Kidney (tissue), 14 donors: ENCODE measurements around the gene VAV2. TPM values are rescaled to one million over a fixed set of nuclear protein-coding genes. Genes with fewer than 3 reads are reported as not detected.

Experiments
- DNase-seq, 5 donors: peaks; one replicate each; pipeline ENCODE4 v3.0.0-alpha.2; 2013 to 2020
- FAIRE-seq: peaks from 2 replicates; lab custom pipeline; 2012; peaks lifted over from hg19 to GRCh38; lab: Jason Lieb, UNC
- H3K27ac ChIP-seq, 2 donors: one replicate each; pipeline ENCODE4 v1.7.0; 2013; ENCODE audit warnings: low read depth in 2 of 2, low read length in 2 of 2, inconsistent platforms in 1 of 2
- H3K27me3 ChIP-seq: one replicate; pipeline ENCODE4 v1.7.1; 2013; ENCODE audit warnings: low read length, inconsistent platforms; ENCODE audit not compliant: control insufficient read depth, insufficient read depth
- H3K36me3 ChIP-seq, 3 donors: one replicate each; pipeline versions ENCODE4 v1.7.0 to v1.7.1; 2013; ENCODE audit warnings: low read length in 3 of 3, control low read depth in 1 of 3, inconsistent platforms in 1 of 3; ENCODE audit not compliant: insufficient read depth in 3 of 3, control insufficient read depth in 2 of 3
- H3K4me1 ChIP-seq, 3 donors: one replicate each; pipeline versions ENCODE4 v1.7.0 to v1.7.1; 2013; ENCODE audit warnings: low read length in 3 of 3, inconsistent platforms in 1 of 3, low read depth in 1 of 3; ENCODE audit not compliant: control insufficient read depth in 2 of 3, insufficient read depth in 2 of 3
- H3K4me3 ChIP-seq, 3 donors: one replicate each; pipeline versions ENCODE4 v1.7.0 to v1.8.1; 2013; ENCODE audit warnings: low read length in 3 of 3, control low read depth in 1 of 3, inconsistent platforms in 1 of 3
- H3K9ac ChIP-seq, 3 donors: one replicate each; pipeline versions ENCODE4 v1.7.0 to v1.7.1; 2013; ENCODE audit warnings: low read length in 3 of 3, control low read depth in 1 of 3, inconsistent platforms in 1 of 3
- H3K9me3 ChIP-seq, 3 donors: one replicate each; pipeline versions ENCODE4 v1.7.0 to v1.7.1; 2013; ENCODE audit warnings: low read length in 3 of 3, control low read depth in 1 of 3, inconsistent platforms in 1 of 3; ENCODE audit not compliant: control insufficient read depth in 2 of 3, insufficient read depth in 1 of 3
- intact Hi-C: fragments of 100-400 bp; cut with DNase I; formaldehyde crosslinking; loops from one replicate; pipeline ENCODE4 v1.11.1; 2022
- polyA plus RNA-seq: library from polyadenylated mRNA; stranded (reverse); fragments of 350-450 nt; fragmentation: Illumina TruSeq; extraction: RNeasy Lipid Tissue Mini Kit (QIAGEN cat#74804); gene quantifications from one replicate; pipeline ENCODE4 v1.2.3, GENCODE V29; 2014; ENCODE audit warnings: low read depth, low replicate concordance; ENCODE audit not compliant: insufficient read depth
- total RNA-seq: library from RNA; stranded (reverse); fragmentation: NEBNext Ultra II Directional; extraction: Animal tissue kit (Norgen Biotek cat#: 25700); gene quantifications from one replicate; pipeline ENCODE4 v1.2.1, GENCODE V29; 2021
- TF ChIP-seq, protein P1 (sequence below): IDR thresholded peaks from 3 replicates; pipeline ENCODE4 v1.5.1; 2012; ENCODE audit warnings: mild to moderate bottlenecking, moderate library complexity, borderline replicate concordance; ENCODE audit not compliant: insufficient read depth; ENCODE audit errors: extremely low read depth
- donor health status: control.
- donor health status: control.
- donor health status: control.
- donor health status: control.
- donor health status: control.
- donor health status: DM: yes; HTN: yes; CAD: no.
- donor health status: Normal renal cell carcinoma (clear cell type).

VAV2 gene
- total and polyA plus RNA-seq, 2 donors from 2014 or later: 22.3 to 47.1 TPM

DNA sequence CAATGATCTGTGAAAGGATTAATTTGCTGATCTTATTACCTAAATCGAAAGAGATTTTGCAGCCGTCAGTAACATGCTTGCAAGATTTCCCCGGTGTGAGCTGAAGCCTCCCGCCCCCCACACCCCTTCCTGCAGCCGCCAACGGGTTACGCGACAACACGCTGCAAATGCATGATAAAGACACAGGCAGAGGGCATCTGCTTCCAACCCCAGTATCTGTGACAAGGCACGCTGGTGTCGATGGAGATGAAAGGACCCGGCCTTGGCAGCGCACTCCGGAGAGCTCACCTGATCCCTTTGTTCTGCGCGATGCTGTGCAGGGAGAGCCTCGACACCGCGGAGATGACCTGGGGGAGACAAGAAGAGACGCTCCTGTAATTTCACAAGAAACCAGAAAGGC lies 131.0 kb downstream of the VAV2 start:
- FAIRE-seq: no peak
- intact Hi-C loops: no loop called here
- TF ChIP-seq, protein P1, sequence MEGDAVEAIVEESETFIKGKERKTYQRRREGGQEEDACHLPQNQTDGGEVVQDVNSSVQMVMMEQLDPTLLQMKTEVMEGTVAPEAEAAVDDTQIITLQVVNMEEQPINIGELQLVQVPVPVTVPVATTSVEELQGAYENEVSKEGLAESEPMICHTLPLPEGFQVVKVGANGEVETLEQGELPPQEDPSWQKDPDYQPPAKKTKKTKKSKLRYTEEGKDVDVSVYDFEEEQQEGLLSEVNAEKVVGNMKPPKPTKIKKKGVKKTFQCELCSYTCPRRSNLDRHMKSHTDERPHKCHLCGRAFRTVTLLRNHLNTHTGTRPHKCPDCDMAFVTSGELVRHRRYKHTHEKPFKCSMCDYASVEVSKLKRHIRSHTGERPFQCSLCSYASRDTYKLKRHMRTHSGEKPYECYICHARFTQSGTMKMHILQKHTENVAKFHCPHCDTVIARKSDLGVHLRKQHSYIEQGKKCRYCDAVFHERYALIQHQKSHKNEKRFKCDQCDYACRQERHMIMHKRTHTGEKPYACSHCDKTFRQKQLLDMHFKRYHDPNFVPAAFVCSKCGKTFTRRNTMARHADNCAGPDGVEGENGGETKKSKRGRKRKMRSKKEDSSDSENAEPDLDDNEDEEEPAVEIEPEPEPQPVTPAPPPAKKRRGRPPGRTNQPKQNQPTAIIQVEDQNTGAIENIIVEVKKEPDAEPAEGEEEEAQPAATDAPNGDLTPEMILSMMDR: no peak

GRCh38 chr9:133858771-133859170 lies 133.4 kb downstream of the VAV2 start:
- Histone ChIP-seq H3K36me3 (peaks cover 0 to 8% (median 0%) of the 10 kb centered on the region in 3 donors), H3K27ac (no peak overlapping the region), H3K4me3 (no peak overlapping the region), H3K9me3 (no peaks in the 10 kb centered on the region), H3K4me1 (peaks cover 0 to 35% (median 26%) of the 10 kb centered on the region in 3 donors), H3K27me3 (no peaks in the 10 kb centered on the region), H3K9ac (no peak overlapping the region)
- TF ChIP-seq, protein P1: no peak
- intact Hi-C loops: no loop called here
- DNase-seq: no peak
- FAIRE-seq: no peak

More for the DNA sequence above, 131.0 kb downstream of the VAV2 start:
- no peak for DNase-seq
- H3K36me3 ChIP-seq: peaks cover 0 to 8% (median 0%) of the 10 kb centered on the region in 3 donors
- H3K27ac ChIP-seq: no peak overlapping the region
- peaks cover 0 to 20% (median 18%) of the 10 kb centered on the region in 3 donors for H3K4me1 ChIP-seq
- no peak overlapping the region for H3K4me3 ChIP-seq
- no peak overlapping the region for H3K9ac ChIP-seq
- H3K9me3 ChIP-seq: no peaks in the 10 kb centered on the region
- H3K27me3 ChIP-seq: no peaks in the 10 kb centered on the region

DNA sequence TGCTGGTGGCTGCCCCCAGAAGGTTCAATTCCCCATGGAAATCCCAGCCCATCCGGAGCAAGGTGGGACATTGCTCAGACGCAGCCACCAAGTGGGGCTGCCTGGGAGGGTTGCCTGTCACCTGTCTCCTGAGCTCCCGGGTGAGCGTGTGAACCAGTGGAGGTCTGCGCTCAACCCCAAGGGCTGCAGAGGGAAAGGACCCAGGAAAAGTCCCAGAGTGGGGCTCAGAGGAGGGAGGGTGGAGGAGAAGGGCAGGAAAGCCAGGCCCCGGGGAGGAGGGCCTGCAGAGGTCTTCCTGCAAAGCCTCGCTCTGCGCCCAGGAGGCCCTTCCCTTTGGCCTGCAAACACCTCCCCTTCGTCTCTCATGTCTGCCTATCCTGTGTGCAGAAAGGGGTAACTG lies 134.5 kb downstream of the VAV2 start:
- Histone ChIP-seq H3K27me3 (no peaks in the 10 kb centered on the region), H3K4me3 (no peak overlapping the region), H3K4me1 (peaks cover 0 to 27% (median 19%) of the 10 kb centered on the region in 3 donors), H3K9ac (no peak overlapping the region), H3K9me3 (no peaks in the 10 kb centered on the region), H3K27ac (no peak overlapping the region), H3K36me3 (peaks cover 0 to 8% (median 0%) of the 10 kb centered on the region in 3 donors)
- TF ChIP-seq, protein P1: no peak
- DNase-seq (no peak), FAIRE-seq (no peak)
- intact Hi-C loops: no loop called here

DNA sequence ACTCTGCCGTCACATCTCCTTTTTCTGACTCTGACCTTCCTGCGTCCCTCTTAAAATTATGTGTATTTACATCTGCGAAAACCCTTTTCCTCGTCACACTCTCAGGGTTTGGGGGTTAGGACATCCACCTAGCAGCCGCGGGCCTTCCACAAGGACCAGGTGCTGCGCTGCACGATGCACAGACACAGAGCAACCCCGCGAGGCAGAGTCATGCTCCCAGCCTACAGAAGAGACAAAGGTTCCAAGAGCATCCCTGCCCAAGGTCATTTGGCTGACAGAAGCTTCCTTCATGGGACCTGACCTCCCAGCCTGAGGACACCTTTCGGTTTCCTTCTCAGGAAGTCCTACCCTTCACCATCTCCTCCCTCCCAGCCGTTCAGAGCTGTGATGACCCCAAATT lies 135.3 kb downstream of the VAV2 start:
- peaks cover 0 to 8% (median 0%) of the 10 kb centered on the region in 3 donors for H3K36me3 ChIP-seq

More for the DNA sequence above, 135.3 kb downstream of the VAV2 start:
- Histone ChIP-seq H3K9me3 (no peaks in the 10 kb centered on the region), H3K27me3 (no peaks in the 10 kb centered on the region), H3K4me1 (peaks cover 0 to 23% (median 19%) of the 10 kb centered on the region in 3 donors), H3K4me3 (no peak overlapping the region), H3K27ac (peak overlapping the region; percentile 88 to 93), H3K9ac (no peak overlapping the region)
- DNase-seq (no peak), FAIRE-seq (no peak)
- TF ChIP-seq, protein P1: no peak
- intact Hi-C loops: no loop called here
